BLaER1 treated with 17β-estradiol and CSF1 and Interleukin-3, amounts not matched to agents 10 nM and 100 nM (cell line): Measurements from ENCODE around the gene NDUFB10.

ENCODE experiments used
- H3K27ac ChIP-seq, 11 experiments: shearing (Covaris generic); formaldehyde crosslinking; 2 replicates each; pipeline ENCODE4 v1.8.1; 2022
- H3K27me3 ChIP-seq, 11 experiments: shearing (Covaris generic); formaldehyde crosslinking; 2 replicates each; pipeline ENCODE4 v1.8.1; 2022
- H3K36me3 ChIP-seq, 11 experiments: shearing (Covaris generic); formaldehyde crosslinking; 2 replicates each; pipeline ENCODE4 v1.8.1; 2022
- H3K4me1 ChIP-seq, 10 experiments: shearing (Covaris generic); formaldehyde crosslinking; 2 replicates each; pipeline ENCODE4 v1.8.1; 2022
- H3K4me2 ChIP-seq, 11 experiments: shearing (Covaris generic); formaldehyde crosslinking; 2 replicates each; pipeline ENCODE4 v1.8.1; 2022
- H3K4me3 ChIP-seq, 10 experiments: shearing (Covaris generic); formaldehyde crosslinking; 2 replicates each; pipeline ENCODE4 v1.8.1; 2022
- H3K9ac ChIP-seq, 11 experiments: shearing (Covaris generic); formaldehyde crosslinking; 2 replicates each; pipeline ENCODE4 v1.8.1; 2022
- H3K9me3 ChIP-seq, 11 experiments: shearing (Covaris generic); formaldehyde crosslinking; replicated peaks in 1 of 11; 2 replicates each; pipeline ENCODE4 v1.8.1; 2022
- H4K20me1 ChIP-seq, 11 experiments: shearing (Covaris generic); formaldehyde crosslinking; 2 replicates each; pipeline ENCODE4 v1.8.1; 2022
- Cebpa-rat ChIP-seq, 11 experiments: shearing (Covaris generic); IDR thresholded peaks; 2 replicates each; pipeline ENCODE4 v1.8.1; 2022

The NDUFB10 gene

DNA sequence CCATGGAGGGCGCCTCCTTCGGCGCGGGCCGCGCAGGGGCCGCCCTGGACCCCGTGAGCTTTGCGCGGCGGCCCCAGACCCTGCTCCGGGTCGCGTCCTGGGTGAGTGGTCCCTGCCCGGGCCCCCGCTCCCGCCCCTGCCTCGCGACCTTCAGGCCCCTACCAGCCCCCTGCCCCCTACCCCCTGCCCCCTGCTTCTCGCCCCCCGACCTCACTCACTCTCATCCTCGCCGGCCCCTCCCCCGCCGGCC, 30.7 kb downstream of the NDUFB10 start:
- no peak overlapping the region for H3K9ac ChIP-seq
- TF ChIP-seq Cebpa-rat (IDR thresholded peaks at IDR 0.05) = no peak

DNA sequence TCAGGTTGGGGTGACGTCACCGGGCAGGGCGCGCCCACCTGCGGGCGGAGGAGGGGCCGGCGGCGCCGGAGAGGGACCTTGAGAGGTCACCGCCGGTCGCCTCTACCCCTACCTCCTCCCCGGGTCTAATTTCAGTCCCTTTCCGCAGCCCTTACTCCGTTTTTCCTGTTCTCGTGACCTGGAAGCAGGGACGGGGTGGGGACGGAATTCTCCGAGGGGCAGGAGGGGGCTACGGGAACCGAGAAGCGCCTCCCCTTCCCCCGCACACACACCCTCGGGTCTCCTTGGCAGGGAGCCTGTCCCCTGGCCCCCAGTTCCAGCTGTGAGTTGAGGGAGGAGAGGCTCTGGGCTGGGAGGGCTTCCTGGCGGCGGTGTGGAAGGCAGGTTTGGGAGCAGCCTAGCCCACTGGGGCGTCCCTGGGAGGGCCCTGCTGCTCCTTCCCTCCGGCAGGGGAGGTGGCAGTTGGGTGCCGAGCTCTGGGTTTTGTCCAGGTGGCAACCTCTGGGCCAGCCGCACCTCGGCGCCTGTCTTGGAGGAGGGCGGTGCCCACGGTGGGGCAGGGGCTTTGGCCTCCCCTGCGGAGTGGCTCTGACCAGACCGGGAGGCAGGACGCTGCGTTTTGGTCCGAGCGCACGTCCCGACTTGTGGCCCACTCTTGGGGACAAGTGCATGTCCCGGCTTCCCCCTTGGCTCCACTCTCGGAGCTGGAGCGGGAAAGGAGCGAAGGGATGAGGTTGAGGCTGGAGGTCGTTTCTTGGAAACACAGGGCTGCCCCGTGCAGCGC, 31.2 kb downstream of the NDUFB10 start:
- Histone ChIP-seq H3K4me2 (peak overlapping the region; percentile 61 to 83 (median 75)), H3K4me1 (peaks cover 25 to 52% (median 41%) of the 10 kb centered on the region in 10 experiments), H3K27me3 (peaks cover 40 to 56% (median 53%) of the 10 kb centered on the region in 11 experiments), H4K20me1 (peaks cover 0 to 48% (median 18%) of the 10 kb centered on the region in 11 experiments; a peak in 15 of 22 replicates), H3K36me3 (peaks cover 15 to 24% (median 22%) of the 10 kb centered on the region in 11 experiments), H3K27ac (no peak overlapping the region), H3K9ac (no peak overlapping the region; a peak in 2 of 22 replicates), H3K9me3 (peaks cover 0 to 10% (median 0%) of the 10 kb centered on the region in 11 experiments; a peak in 8 of 22 replicates), H3K4me3 (peak overlapping the region; percentile 18 to 45 (median 26); a peak in 11 of 20 replicates)
- TF ChIP-seq Cebpa-rat (IDR thresholded peaks at IDR 0.05) = no peak

More for the DNA sequence above, 30.7 kb downstream of the NDUFB10 start:
- H4K20me1 ChIP-seq = peaks cover 0 to 51% (median 18%) of the 10 kb centered on the region in 11 experiments; a peak in 15 of 22 replicates
- no peak overlapping the region for H3K27ac ChIP-seq
- peaks cover 40 to 56% (median 53%) of the 10 kb centered on the region in 11 experiments for H3K27me3 ChIP-seq
- peak overlapping the region in 1 of 10 experiments; percentile 18; a peak in 1 of 20 replicates for H3K4me3 ChIP-seq
- peaks cover 16 to 24% (median 21%) of the 10 kb centered on the region in 11 experiments for H3K36me3 ChIP-seq
- H3K4me2 ChIP-seq = peak overlapping the region in 9 of 11 experiments; percentile 26 to 83 (median 75); a peak in 7 of 22 replicates
- H3K9me3 ChIP-seq = peaks cover 0 to 10% (median 0%) of the 10 kb centered on the region in 11 experiments; a peak in 8 of 22 replicates
- peaks cover 30 to 57% (median 46%) of the 10 kb centered on the region in 10 experiments for H3K4me1 ChIP-seq

DNA sequence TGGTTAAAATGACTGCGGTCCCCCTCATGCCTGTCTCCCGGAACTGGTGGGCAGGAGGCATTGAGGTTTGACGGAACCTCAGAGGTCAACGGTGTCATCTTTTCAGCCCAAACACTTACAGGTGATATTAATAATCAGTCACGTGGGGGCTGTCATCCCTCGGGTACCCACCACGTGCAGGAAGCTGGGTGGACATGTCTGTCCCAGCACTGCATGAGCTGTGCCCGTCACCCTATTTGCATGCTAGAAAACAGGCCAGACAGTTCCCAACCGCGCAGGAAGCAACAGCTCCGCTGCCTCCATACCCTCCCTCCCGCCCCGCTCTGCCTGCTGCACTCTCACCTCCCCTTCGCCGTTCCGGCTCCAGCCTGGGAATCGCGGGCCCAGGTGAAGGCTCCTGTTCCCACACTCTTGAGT, 31.8 kb downstream of the NDUFB10 start:
- peak overlapping the region; percentile 62 to 83 (median 75) for H3K4me2 ChIP-seq
- peaks cover 0 to 10% (median 0%) of the 10 kb centered on the region in 11 experiments; a peak in 8 of 22 replicates for H3K9me3 ChIP-seq
- no peak overlapping the region for H3K27ac ChIP-seq
- peaks cover 0 to 42% (median 15%) of the 10 kb centered on the region in 11 experiments; a peak in 15 of 22 replicates for H4K20me1 ChIP-seq
- peaks cover 10 to 24% (median 20%) of the 10 kb centered on the region in 11 experiments for H3K36me3 ChIP-seq
- no peak for TF ChIP-seq Cebpa-rat (IDR thresholded peaks at IDR 0.05)
- peak overlapping the region in 8 of 10 experiments; percentile 25 to 54 (median 40); a peak in 6 of 20 replicates for H3K4me3 ChIP-seq
- H3K9ac ChIP-seq = no peak overlapping the region
- peaks cover 19 to 46% (median 36%) of the 10 kb centered on the region in 10 experiments for H3K4me1 ChIP-seq
- H3K27me3 ChIP-seq = peaks cover 40 to 56% (median 53%) of the 10 kb centered on the region in 11 experiments

DNA sequence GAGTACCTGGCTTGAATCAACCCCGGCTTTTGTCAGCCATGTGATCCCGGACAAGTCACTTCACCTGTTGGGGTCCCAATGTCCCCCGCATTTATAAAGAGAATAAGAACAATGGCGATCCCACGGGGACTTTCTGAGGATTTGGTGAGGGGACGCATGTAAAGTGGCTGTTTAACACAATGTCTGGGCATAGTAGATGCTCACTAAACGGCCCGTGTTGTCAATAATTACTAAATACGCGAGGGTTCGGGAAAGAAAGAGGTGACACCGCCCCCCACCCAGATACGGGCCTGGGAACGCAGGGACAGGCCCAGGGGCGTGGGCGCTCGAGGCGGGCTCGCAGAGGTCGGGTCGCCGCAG, 32.2 kb downstream of the NDUFB10 start:
- Histone ChIP-seq H3K4me3 (peak overlapping the region; percentile 19 to 54 (median 37); a peak in 13 of 20 replicates), H3K4me1 (peaks cover 17 to 42% (median 35%) of the 10 kb centered on the region in 10 experiments), H3K9me3 (peaks cover 0 to 10% (median 0%) of the 10 kb centered on the region in 11 experiments; a peak in 8 of 22 replicates), H3K36me3 (peaks cover 6 to 24% (median 19%) of the 10 kb centered on the region in 11 experiments), H3K27ac (peak overlapping the region in 6 of 11 experiments; percentile 16 to 50 (median 47); a peak in 7 of 22 replicates), H3K9ac (peak overlapping the region in 6 of 11 experiments; percentile 30 to 61 (median 42); a peak in 2 of 22 replicates), H3K27me3 (peaks cover 40 to 56% (median 53%) of the 10 kb centered on the region in 11 experiments), H3K4me2 (peak overlapping the region; percentile 62 to 83 (median 75)), H4K20me1 (peaks cover 0 to 39% (median 18%) of the 10 kb centered on the region in 11 experiments; a peak in 15 of 22 replicates)
- TF ChIP-seq Cebpa-rat (IDR thresholded peaks at IDR 0.05) = no peak

DNA sequence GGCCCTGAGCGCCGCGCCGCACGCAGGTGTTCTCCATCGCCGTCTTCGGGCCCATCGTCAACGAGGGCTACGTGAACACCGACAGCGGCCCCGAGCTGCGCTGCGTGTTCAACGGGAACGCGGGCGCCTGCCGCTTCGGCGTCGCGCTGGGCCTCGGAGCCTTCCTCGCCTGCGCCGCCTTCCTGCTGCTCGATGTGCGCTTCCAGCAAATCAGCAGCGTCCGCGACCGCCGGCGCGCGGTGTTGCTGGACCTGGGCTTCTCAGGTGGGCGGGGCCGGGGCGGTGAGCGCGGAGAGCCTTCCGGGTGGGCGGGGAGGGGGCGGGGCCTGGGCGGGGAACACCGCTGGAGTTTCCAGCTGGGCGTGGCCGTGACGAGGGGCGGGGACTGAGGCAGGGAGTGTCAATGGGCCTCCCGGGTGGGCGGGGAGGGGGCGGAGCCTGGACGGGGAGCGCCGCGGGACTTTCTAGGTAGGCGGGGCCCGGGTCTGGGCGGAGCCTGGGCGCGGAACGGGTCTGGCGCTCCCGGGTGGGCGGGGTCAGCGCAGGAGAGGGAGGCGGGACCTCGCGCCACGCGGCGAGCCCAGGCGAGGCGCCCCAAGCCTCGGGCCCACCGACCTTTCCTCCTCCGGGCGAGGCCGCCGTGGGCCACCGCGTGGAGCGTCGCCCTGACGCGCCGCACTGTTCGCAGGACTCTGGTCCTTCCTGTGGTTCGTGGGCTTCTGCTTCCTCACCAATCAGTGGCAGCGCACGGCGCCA, 32.8 kb downstream of the NDUFB10 start:
- H3K27ac ChIP-seq = peak overlapping the region in 6 of 11 experiments; percentile 16 to 50 (median 47); a peak in 7 of 22 replicates
- H3K9ac ChIP-seq = peak overlapping the region in 6 of 11 experiments; percentile 30 to 61 (median 42); a peak in 2 of 22 replicates
- TF ChIP-seq Cebpa-rat (IDR thresholded peaks at IDR 0.05) = no peak

DNA sequence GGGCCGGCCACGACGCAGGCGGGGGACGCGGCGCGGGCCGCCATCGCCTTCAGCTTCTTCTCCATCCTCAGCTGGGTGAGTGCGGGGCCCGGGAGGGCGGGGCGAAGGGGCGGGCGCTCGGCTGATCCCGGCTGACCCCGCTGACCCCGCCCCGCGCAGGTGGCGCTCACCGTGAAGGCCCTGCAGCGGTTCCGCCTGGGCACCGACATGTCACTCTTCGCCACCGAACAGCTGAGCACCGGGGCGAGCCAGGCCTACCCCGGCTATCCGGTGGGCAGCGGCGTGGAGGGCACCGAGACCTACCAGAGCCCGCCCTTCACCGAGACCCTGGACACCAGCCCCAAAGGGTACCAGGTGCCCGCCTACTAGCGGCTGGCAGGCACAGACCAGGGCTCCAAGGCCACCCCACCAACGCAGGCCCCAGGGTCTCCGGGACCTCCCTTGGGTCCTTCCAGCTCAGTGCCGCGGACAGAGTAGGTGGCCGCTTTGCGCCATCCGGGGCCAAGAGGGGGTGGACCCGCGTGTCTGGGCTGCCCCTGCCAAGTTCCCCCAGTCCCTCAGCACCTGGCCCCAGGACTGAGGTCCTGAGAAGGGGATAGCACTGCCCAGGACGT, 33.5 kb downstream of the NDUFB10 start:
- no peak for TF ChIP-seq Cebpa-rat (IDR thresholded peaks at IDR 0.05)
- H3K27ac ChIP-seq = 0 out of 22 replicates have a peak overlapping the region, but pooled peaks of 1 of the 11 experiments have one; percentile 6
- H3K9ac ChIP-seq = 0 out of 22 replicates have a peak overlapping the region, but pooled peaks of 1 of the 11 experiments have one; percentile 11
- peaks cover 0 to 42% (median 27%) of the 10 kb centered on the region in 11 experiments; a peak in 18 of 22 replicates for H4K20me1 ChIP-seq
- peaks cover 11 to 29% (median 25%) of the 10 kb centered on the region in 11 experiments for H3K36me3 ChIP-seq
- H3K4me3 ChIP-seq = 0 out of 20 replicates have a peak overlapping the region, but pooled peaks of 1 of the 10 experiments have one; percentile 35
- peaks cover 0 to 10% (median 0%) of the 10 kb centered on the region in 11 experiments; a peak in 8 of 22 replicates for H3K9me3 ChIP-seq
- peaks cover 17 to 41% (median 35%) of the 10 kb centered on the region in 10 experiments for H3K4me1 ChIP-seq
- H3K4me2 ChIP-seq = peak overlapping the region in 9 of 11 experiments; percentile 17 to 44 (median 29); a peak in 13 of 22 replicates
- peaks cover 40 to 54% (median 52%) of the 10 kb centered on the region in 11 experiments for H3K27me3 ChIP-seq

More for the DNA sequence above, 32.8 kb downstream of the NDUFB10 start:
- peak overlapping the region; percentile 62 to 83 (median 75) for H3K4me2 ChIP-seq
- peaks cover 0 to 10% (median 0%) of the 10 kb centered on the region in 11 experiments; a peak in 8 of 22 replicates for H3K9me3 ChIP-seq
- H3K4me3 ChIP-seq = peak overlapping the region; percentile 19 to 54 (median 37); a peak in 13 of 20 replicates
- H3K36me3 ChIP-seq = peaks cover 7 to 24% (median 20%) of the 10 kb centered on the region in 11 experiments
- H3K27me3 ChIP-seq = peaks cover 40 to 56% (median 53%) of the 10 kb centered on the region in 11 experiments
- peaks cover 0 to 39% (median 23%) of the 10 kb centered on the region in 11 experiments; a peak in 16 of 22 replicates for H4K20me1 ChIP-seq
- peaks cover 17 to 41% (median 35%) of the 10 kb centered on the region in 10 experiments for H3K4me1 ChIP-seq

DNA sequence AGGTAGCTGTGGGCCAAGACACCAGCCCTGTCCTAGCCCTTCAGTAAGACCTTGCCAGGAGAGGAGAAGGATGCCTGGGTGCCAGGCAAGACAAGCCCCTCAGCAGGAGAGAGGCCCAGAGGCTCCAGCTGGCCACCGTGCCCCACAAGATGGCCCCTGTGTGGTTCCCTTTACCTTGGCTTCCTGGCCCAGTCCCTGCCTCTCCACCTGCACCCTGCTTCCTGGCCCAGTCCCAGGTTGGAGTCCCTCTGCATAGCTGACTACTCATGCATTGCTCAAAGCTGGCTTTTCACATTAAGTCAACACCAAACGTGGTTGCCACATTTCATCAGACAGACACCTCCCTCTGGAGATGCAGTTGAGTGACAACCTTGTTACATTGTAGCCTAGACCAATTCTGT, 34.4 kb downstream of the NDUFB10 start:
- no peak for TF ChIP-seq Cebpa-rat (IDR thresholded peaks at IDR 0.05)
- Histone ChIP-seq H3K27ac (peak overlapping the region in 5 of 11 experiments; percentile 6 to 23 (median 18); a peak in 3 of 22 replicates), H3K9me3 (peaks cover 0 to 10% (median 0%) of the 10 kb centered on the region in 11 experiments; a peak in 8 of 22 replicates), H3K27me3 (peaks cover 37 to 45% (median 43%) of the 10 kb centered on the region in 11 experiments), H3K4me1 (peaks cover 17 to 41% (median 35%) of the 10 kb centered on the region in 10 experiments), H3K9ac (0 out of 22 replicates have a peak overlapping the region, but pooled peaks of 2 of the 11 experiments have one; percentile 11 to 26), H3K4me2 (peak overlapping the region in 8 of 11 experiments; percentile 9 to 39 (median 20); a peak in 12 of 22 replicates), H3K4me3 (no peak overlapping the region), H4K20me1 (peaks cover 0 to 50% (median 37%) of the 10 kb centered on the region in 11 experiments; a peak in 18 of 22 replicates), H3K36me3 (peaks cover 21 to 38% (median 34%) of the 10 kb centered on the region in 11 experiments)
